ENCODE measurements around the gene TRIP6.

DNA sequence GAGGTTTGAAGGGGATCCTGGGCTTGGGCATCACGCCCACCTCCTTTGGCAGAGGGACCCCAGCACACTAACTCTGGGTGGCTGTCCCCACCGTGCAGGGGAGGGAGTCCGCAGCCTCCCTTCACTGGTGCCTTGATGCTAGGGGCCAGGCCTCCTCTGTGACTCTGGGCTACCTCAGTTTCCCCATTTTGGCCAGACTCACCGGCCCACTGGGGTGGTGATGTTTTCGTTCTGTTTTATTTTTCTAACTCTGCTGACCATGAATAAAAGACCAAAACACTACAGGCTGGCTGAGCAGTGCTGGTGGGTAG, 503 bp upstream of the TRIP6 start:
- TF ChIP-seq, protein P1, sequence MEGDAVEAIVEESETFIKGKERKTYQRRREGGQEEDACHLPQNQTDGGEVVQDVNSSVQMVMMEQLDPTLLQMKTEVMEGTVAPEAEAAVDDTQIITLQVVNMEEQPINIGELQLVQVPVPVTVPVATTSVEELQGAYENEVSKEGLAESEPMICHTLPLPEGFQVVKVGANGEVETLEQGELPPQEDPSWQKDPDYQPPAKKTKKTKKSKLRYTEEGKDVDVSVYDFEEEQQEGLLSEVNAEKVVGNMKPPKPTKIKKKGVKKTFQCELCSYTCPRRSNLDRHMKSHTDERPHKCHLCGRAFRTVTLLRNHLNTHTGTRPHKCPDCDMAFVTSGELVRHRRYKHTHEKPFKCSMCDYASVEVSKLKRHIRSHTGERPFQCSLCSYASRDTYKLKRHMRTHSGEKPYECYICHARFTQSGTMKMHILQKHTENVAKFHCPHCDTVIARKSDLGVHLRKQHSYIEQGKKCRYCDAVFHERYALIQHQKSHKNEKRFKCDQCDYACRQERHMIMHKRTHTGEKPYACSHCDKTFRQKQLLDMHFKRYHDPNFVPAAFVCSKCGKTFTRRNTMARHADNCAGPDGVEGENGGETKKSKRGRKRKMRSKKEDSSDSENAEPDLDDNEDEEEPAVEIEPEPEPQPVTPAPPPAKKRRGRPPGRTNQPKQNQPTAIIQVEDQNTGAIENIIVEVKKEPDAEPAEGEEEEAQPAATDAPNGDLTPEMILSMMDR (conservative IDR thresholded peaks at IDR 0.05; ENCODE audit: low read depth, low read length): no peak
- TF ChIP-seq EZH2 (IDR thresholded peaks at IDR 0.05; ENCODE audit: borderline replicate concordance, low read depth, low read length, poor library complexity, severe bottlenecking): no peak
